ENCODE results near the gene KCNJ6. TPM values are rescaled to one million over a fixed set of nuclear protein-coding genes. Genes with fewer than 3 reads are reported as not detected.
"Not testable (repeated sequence)": the region's sequence is repeated elsewhere in the genome, so short reads cannot be mapped to it uniquely, and the experiment has no call there.

Gene KCNJ6
- total and polyA plus RNA-seq, 10 of the 15 experiments (the other 5 are each of a cell fraction or from before 2014, with no cell fraction given): 0.03 to 0.07 (median 0.04) TPM; not detected in 7

DNA sequence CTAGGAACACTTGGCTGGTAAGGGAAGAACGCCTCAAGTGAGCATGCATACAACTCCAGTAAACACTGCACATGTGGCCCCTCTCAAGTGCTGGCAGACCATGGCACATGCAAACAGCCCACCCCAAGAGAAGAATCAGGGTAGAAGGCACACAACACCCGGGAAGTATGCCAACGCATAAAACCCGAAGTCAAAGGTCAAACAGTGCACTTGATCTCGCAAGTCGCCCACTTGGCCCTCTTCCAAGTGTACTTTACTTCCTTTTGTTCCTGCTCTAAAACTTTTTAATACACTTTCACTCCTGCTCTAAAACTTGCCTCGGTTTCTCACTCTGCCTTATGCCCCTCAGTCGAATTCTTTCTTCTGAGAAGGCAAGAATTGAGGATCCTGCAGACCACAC, 4.0 kb upstream of the KCNJ6 start:
- H3K4me3 ChIP-seq; H3K9me3 ChIP-seq (replicated peaks; ENCODE audit: control insufficient read depth, insufficient read depth, low read length); H3K27ac ChIP-seq (ENCODE audit: control insufficient read depth, insufficient read depth); CTCF ChIA-PET; in situ Hi-C loops (cut with MboI); H2AFZ ChIP-seq (ENCODE audit: control insufficient read depth, low read depth, low read length); DNase-seq (ENCODE audit: low read depth, low spot score); H3K27me3 ChIP-seq (replicated peaks in 1 of 2; ENCODE audit: control insufficient read depth in 2 of 2, insufficient read depth in 2 of 2, low read length in 1 of 2); SMC1A ChIA-PET (ENCODE audit: uncharacterized antibody, unreplicated experiment); BruUV-seq (replicated peaks); H3K4me1 ChIP-seq (ENCODE audit: control insufficient read depth, insufficient read depth, low read length); RAD21 ChIA-PET (ENCODE audit: unreplicated experiment); POLR2A ChIA-PET; H3K79me2 ChIP-seq (ENCODE audit: control insufficient read depth, insufficient read depth, low read length); FAIRE-seq; intact Hi-C loops (cut with micrococcal nuclease; ENCODE audit: unreplicated experiment); H4K20me1 ChIP-seq (ENCODE audit: control insufficient read depth, insufficient read depth); ATAC-seq; H3K4me2 ChIP-seq (ENCODE audit: control insufficient read depth, insufficient read depth); H3K9ac ChIP-seq (ENCODE audit: control insufficient read depth, insufficient read depth, low read length); H3K36me3 ChIP-seq (ENCODE audit: control insufficient read depth in 2 of 2, insufficient read depth in 2 of 2, low read length in 1 of 2): not testable (repeated sequence)
- WGBS (ENCODE audit: insufficient coverage, insufficient replicate concordance, low lambda C conversion rate, missing lambda C conversion rate): 34% methylated on average over 8 of the region's 8 CpGs

DNA sequence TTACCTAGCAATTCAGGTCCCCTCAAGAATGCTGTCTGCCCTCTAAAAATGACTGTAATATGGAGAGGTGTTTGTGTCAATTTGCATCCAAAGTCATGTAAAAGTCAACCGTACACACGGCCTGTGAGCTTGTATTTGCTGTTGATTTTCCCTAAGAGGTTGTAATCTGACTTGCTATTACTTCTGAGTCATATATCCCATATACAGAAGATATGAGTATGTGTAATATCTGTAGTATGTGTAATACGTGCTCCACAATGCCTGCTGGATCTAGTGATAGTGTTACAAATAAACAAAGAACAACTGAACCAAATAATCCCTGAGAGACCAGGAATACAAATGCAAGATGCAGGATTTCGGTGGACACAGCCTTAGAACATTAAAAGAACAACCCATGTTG, 1.4 kb upstream of the KCNJ6 start:
- Histone ChIP-seq H3K4me2 (ENCODE audit: control insufficient read depth, insufficient read depth) (no peak overlapping the region), H3K4me3 (no peak overlapping the region), H3K36me3 (ENCODE audit: control insufficient read depth in 2 of 2, insufficient read depth in 2 of 2, low read length in 1 of 2) (no peaks in the 10 kb centered on the region), H3K27ac (ENCODE audit: control insufficient read depth, insufficient read depth) (no peak overlapping the region), H3K27me3 (replicated peaks in 1 of 2; ENCODE audit: control insufficient read depth in 2 of 2, insufficient read depth in 2 of 2, low read length in 1 of 2) (no peaks in the 10 kb centered on the region; a peak in 1 of 4 replicates), H3K9me3 (replicated peaks; ENCODE audit: control insufficient read depth, insufficient read depth, low read length) (no peaks in the 10 kb centered on the region), H2AFZ (ENCODE audit: control insufficient read depth, low read depth, low read length) (no peak overlapping the region), H3K79me2 (ENCODE audit: control insufficient read depth, insufficient read depth, low read length) (no peaks in the 10 kb centered on the region), H4K20me1 (ENCODE audit: control insufficient read depth, insufficient read depth) (no peaks in the 10 kb centered on the region), H3K9ac (ENCODE audit: control insufficient read depth, insufficient read depth, low read length) (no peak overlapping the region), H3K4me1 (ENCODE audit: control insufficient read depth, insufficient read depth, low read length) (no peaks in the 10 kb centered on the region)
- intact Hi-C loops (cut with micrococcal nuclease; ENCODE audit: unreplicated experiment): no loop called here
- BruUV-seq (replicated peaks): no TSS peak
- WGBS (ENCODE audit: insufficient coverage, insufficient replicate concordance, low lambda C conversion rate, missing lambda C conversion rate): 0% methylated on average over 4 of the region's 4 CpGs
- no peak for DNase-seq (ENCODE audit: low read depth, low spot score)
- ChIA-PET SMC1A (ENCODE audit: uncharacterized antibody, unreplicated experiment) (no interaction called here), CTCF (no interaction called here), POLR2A (no interaction called here), RAD21 (ENCODE audit: unreplicated experiment) (no interaction called here)
- no peak for ATAC-seq
- FAIRE-seq: no peak
- in situ Hi-C loops (cut with MboI): no loop called here
- TF ChIP-seq SKIL (IDR thresholded peaks at IDR 0.05; ENCODE audit: low read depth, poor library complexity, severe bottlenecking) (no peak), YY1 (IDR thresholded peaks at IDR 0.05; ENCODE audit: low read depth, low read length) (no peak), HDAC2 (IDR thresholded peaks at IDR 0.05) (no peak), ASH2L (IDR thresholded peaks at IDR 0.05; ENCODE audit: borderline replicate concordance, low read depth) (no peak), YBX1 (IDR thresholded peaks at IDR 0.05) (no peak), SMAD5 (IDR thresholded peaks at IDR 0.05; ENCODE audit: low read depth) (no peak), KDM1A (IDR thresholded peaks at IDR 0.05; ENCODE audit: borderline replicate concordance) (no peak), PML (IDR thresholded peaks at IDR 0.05; ENCODE audit: low read length) (no peak), SMARCA5 (IDR thresholded peaks at IDR 0.05) (no peak), ZBTB11 (CRISPR knock-in tag; IDR thresholded peaks at IDR 0.05) (no peak), ZNF622 (IDR thresholded peaks at IDR 0.05) (no peak), CHD4 (IDR thresholded peaks at IDR 0.05) (no peak)

Data from GM12878 (cell line).